Esophagus muscularis mucosa (tissue), 4 donors: Measurements from ENCODE around the gene FAM118A.

ENCODE experiments used
- EP300 ChIP-seq: sonication (generic); formaldehyde crosslinking; IDR thresholded peaks from one replicate; pipeline ENCODE4 v1.6.1; 2017; ENCODE audit warnings: antibody characterized with exemption
- POLR2A ChIP-seq: fragments of 450-650 bp; IDR thresholded peaks from one replicate; pipeline ENCODE4 v1.6.1; 2017; ENCODE audit warnings: antibody characterized with exemption, moderate library complexity, mild to moderate bottlenecking, low read depth
- POLR2AphosphoS5 ChIP-seq, 2 donors: sonication (generic); formaldehyde crosslinking; IDR thresholded peaks; one replicate each; pipeline ENCODE4 v1.6.1; 2017; ENCODE audit warnings: antibody characterized with exemption in 2 of 2
- TF ChIP-seq, protein P1 (sequence below), 3 experiments: fragments of 200-600 bp in 2 of 3; fragments of 450-650 bp in 1 of 3; sonication (generic) in 2 of 3; IDR thresholded peaks; one replicate each; pipeline ENCODE4 v1.5.1; 2017 to 2019; ENCODE audit warnings: antibody characterized with exemption in 3 of 3, mild to moderate bottlenecking in 2 of 3, moderate library complexity in 1 of 3

- TF ChIP-seq POLR2A (no peak), EP300 (no peak), POLR2AphosphoS5 (IDR thresholded peaks at IDR 0.05) (no peak)
- TF ChIP-seq, protein P1, sequence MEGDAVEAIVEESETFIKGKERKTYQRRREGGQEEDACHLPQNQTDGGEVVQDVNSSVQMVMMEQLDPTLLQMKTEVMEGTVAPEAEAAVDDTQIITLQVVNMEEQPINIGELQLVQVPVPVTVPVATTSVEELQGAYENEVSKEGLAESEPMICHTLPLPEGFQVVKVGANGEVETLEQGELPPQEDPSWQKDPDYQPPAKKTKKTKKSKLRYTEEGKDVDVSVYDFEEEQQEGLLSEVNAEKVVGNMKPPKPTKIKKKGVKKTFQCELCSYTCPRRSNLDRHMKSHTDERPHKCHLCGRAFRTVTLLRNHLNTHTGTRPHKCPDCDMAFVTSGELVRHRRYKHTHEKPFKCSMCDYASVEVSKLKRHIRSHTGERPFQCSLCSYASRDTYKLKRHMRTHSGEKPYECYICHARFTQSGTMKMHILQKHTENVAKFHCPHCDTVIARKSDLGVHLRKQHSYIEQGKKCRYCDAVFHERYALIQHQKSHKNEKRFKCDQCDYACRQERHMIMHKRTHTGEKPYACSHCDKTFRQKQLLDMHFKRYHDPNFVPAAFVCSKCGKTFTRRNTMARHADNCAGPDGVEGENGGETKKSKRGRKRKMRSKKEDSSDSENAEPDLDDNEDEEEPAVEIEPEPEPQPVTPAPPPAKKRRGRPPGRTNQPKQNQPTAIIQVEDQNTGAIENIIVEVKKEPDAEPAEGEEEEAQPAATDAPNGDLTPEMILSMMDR (IDR thresholded peaks at IDR 0.05): no peak
These were observed 40.2 kb downstream of the FAM118A start for GRCh38 chr22:45349916-45350315.
